ENCODE data around the gene ST6GALNAC5. TPM values are rescaled to one million over a fixed set of nuclear protein-coding genes. Genes with fewer than 3 reads are reported as not detected.

The ST6GALNAC5 gene
- polyA plus RNA-seq, 3 donors: not detected

- TF ChIP-seq, protein P1, sequence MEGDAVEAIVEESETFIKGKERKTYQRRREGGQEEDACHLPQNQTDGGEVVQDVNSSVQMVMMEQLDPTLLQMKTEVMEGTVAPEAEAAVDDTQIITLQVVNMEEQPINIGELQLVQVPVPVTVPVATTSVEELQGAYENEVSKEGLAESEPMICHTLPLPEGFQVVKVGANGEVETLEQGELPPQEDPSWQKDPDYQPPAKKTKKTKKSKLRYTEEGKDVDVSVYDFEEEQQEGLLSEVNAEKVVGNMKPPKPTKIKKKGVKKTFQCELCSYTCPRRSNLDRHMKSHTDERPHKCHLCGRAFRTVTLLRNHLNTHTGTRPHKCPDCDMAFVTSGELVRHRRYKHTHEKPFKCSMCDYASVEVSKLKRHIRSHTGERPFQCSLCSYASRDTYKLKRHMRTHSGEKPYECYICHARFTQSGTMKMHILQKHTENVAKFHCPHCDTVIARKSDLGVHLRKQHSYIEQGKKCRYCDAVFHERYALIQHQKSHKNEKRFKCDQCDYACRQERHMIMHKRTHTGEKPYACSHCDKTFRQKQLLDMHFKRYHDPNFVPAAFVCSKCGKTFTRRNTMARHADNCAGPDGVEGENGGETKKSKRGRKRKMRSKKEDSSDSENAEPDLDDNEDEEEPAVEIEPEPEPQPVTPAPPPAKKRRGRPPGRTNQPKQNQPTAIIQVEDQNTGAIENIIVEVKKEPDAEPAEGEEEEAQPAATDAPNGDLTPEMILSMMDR (IDR thresholded peaks at IDR 0.05): no peak
- Histone ChIP-seq H3K9me3 (replicated peaks in 1 of 2; ENCODE audit: control insufficient read depth in 1 of 2, insufficient read depth in 1 of 2, low read length in 2 of 2) (no peaks in the 10 kb centered on the region), H3K4me2 (replicated peaks; ENCODE audit: extremely low read depth, low read length, poor library complexity, severe bottlenecking) (no peak overlapping the region), H3K79me2 (ENCODE audit: insufficient read depth, low read length) (no peaks in the 10 kb centered on the region), H4K20me1 (ENCODE audit: insufficient read depth, low read length) (no peaks in the 10 kb centered on the region), H3K27ac (ENCODE audit: low read depth in 1 of 2, low read length in 2 of 2) (no peak overlapping the region), H3K9ac (ENCODE audit: insufficient read depth, low read length, poor library complexity, severe bottlenecking) (no peak overlapping the region), H3K27me3 (ENCODE audit: control insufficient read depth in 2 of 2, insufficient read depth in 2 of 2, low read length in 2 of 2) (no peaks in the 10 kb centered on the region), H3K36me3 (replicated peaks in 1 of 2; ENCODE audit: control insufficient read depth in 1 of 2, insufficient read depth in 2 of 2, low read length in 2 of 2) (no peaks in the 10 kb centered on the region), H3K4me1 (ENCODE audit: control insufficient read depth in 1 of 2, insufficient read depth in 2 of 2, low read length in 2 of 2) (no peaks in the 10 kb centered on the region), H3K4me3 (replicated peaks in 1 of 3; ENCODE audit: low read depth in 2 of 3, low read length in 3 of 3) (no peak overlapping the region), H2AFZ (ENCODE audit: insufficient read depth, low read depth, low read length, poor library complexity, severe bottlenecking) (no peak overlapping the region)
- Mint-ChIP-seq H3K27me3 (ENCODE audit: low read depth in 3 of 3) (peaks cover 0 to 3% (median 2%) of the 10 kb centered on the region in 3 donors), H3K36me3 (no peaks in the 10 kb centered on the region), H3K9me3 (peaks cover 0 to 10% (median 2%) of the 10 kb centered on the region in 7 donors), H3K4me1 (peaks cover 4% of the 10 kb centered on the region), H3K27ac (no peak overlapping the region), H3K4me3 (no peak overlapping the region)
- 100% methylated on average over 1 of the region's 2 CpGs for WGBS (ENCODE audit: insufficient coverage)
- intact Hi-C loops (cut with micrococcal nuclease): no loop called here
- DNase-seq: no peak
Measured at GRCh38 chr1:76833856-76834255, 33.4 kb upstream of the ST6GALNAC5 start.

- no peaks in the 10 kb centered on the region for H4K20me1 ChIP-seq (ENCODE audit: insufficient read depth, low read length)
- Mint-ChIP-seq H3K4me1 (peaks cover 3% of the 10 kb centered on the region), H3K27me3 (ENCODE audit: low read depth in 3 of 3) (peaks cover 0 to 3% (median 2%) of the 10 kb centered on the region in 3 donors), H3K36me3 (no peaks in the 10 kb centered on the region), H3K4me3 (no peak overlapping the region), H3K27ac (no peak overlapping the region), H3K9me3 (peaks cover 0 to 11% (median 3%) of the 10 kb centered on the region in 7 donors)
- no peaks in the 10 kb centered on the region for H3K9me3 ChIP-seq (replicated peaks in 1 of 2; ENCODE audit: control insufficient read depth in 1 of 2, insufficient read depth in 1 of 2, low read length in 2 of 2)
- intact Hi-C loops (cut with micrococcal nuclease): no loop called here
- TF ChIP-seq, protein P1 (IDR thresholded peaks at IDR 0.05): no peak
- H3K4me3 ChIP-seq (replicated peaks in 1 of 3; ENCODE audit: low read depth in 2 of 3, low read length in 3 of 3): no peak overlapping the region
- no peak overlapping the region for H3K4me2 ChIP-seq (replicated peaks; ENCODE audit: extremely low read depth, low read length, poor library complexity, severe bottlenecking)
- H3K79me2 ChIP-seq (ENCODE audit: insufficient read depth, low read length): no peaks in the 10 kb centered on the region
- no peak overlapping the region for H3K27ac ChIP-seq (ENCODE audit: low read depth in 1 of 2, low read length in 2 of 2)
- no peaks in the 10 kb centered on the region for H3K27me3 ChIP-seq (ENCODE audit: control insufficient read depth in 2 of 2, insufficient read depth in 2 of 2, low read length in 2 of 2)
- no peak overlapping the region for H2AFZ ChIP-seq (ENCODE audit: insufficient read depth, low read depth, low read length, poor library complexity, severe bottlenecking)
- H3K36me3 ChIP-seq (replicated peaks in 1 of 2; ENCODE audit: control insufficient read depth in 1 of 2, insufficient read depth in 2 of 2, low read length in 2 of 2): no peaks in the 10 kb centered on the region
- DNase-seq: no peak
- H3K4me1 ChIP-seq (ENCODE audit: control insufficient read depth in 1 of 2, insufficient read depth in 2 of 2, low read length in 2 of 2): no peaks in the 10 kb centered on the region
- no peak overlapping the region for H3K9ac ChIP-seq (ENCODE audit: insufficient read depth, low read length, poor library complexity, severe bottlenecking)
Measured at GRCh38 chr1:76835203-76835602, 32.1 kb upstream of the ST6GALNAC5 start.
